Thoracic aorta (tissue), 2 donors: ENCODE results near the gene MTX3. TPM values are rescaled to one million over a fixed set of nuclear protein-coding genes. Genes with fewer than 3 reads are reported as not detected.

Source experiments
- ATAC-seq: fragments of 150-250 bp; one replicate; pipeline ENCODE4 v1.8.0; 2017; ENCODE audit warnings: low read depth; ENCODE audit not compliant: insufficient number of reproducible peaks, low FRiP score
- DNase-seq: peaks from one replicate; pipeline ENCODE4 v3.0.0-alpha.2; 2020; ENCODE audit warnings: low spot score
- H3K27ac ChIP-seq, 2 donors: fragments of 200-600 bp; sonication (generic); 1 replicate in 1 of 2; 2 replicates in 1 of 2; pipeline ENCODE4 v1.5.1; 2016; ENCODE audit warnings: mild to moderate bottlenecking in 2 of 2, moderate library complexity in 2 of 2
- H3K27me3 ChIP-seq: fragments of 200-600 bp; sonication (generic); replicated peaks from 2 replicates; pipeline ENCODE4 v1.6.0; 2016; ENCODE audit warnings: mild to moderate bottlenecking; ENCODE audit not compliant: insufficient read depth
- H3K36me3 ChIP-seq: fragments of 200-600 bp; sonication (generic); one replicate; pipeline ENCODE4 v1.5.1; 2016
- H3K4me1 ChIP-seq, 2 donors: fragments of 200-600 bp; sonication (generic); 1 replicate in 1 of 2; 2 replicates in 1 of 2; pipeline versions ENCODE4 v1.5.1 to v1.6.0; 2016; ENCODE audit warnings: low read depth in 2 of 2, mild to moderate bottlenecking in 1 of 2; ENCODE audit not compliant: control insufficient read depth in 1 of 2
- H3K4me3 ChIP-seq: fragments of 200-600 bp; sonication (generic); 2 replicates; pipeline ENCODE4 v1.5.1; 2016; ENCODE audit warnings: mild to moderate bottlenecking
- H3K9me3 ChIP-seq: fragments of 200-600 bp; sonication (generic); 2 replicates; pipeline ENCODE4 v1.5.1; 2016
- CTCF ChIP-seq: fragments of 200-600 bp; sonication (generic); IDR thresholded peaks from one replicate; pipeline ENCODE4 v1.5.1; 2019; ENCODE audit warnings: antibody characterized with exemption
- total RNA-seq, 2 donors: library from RNA; depleted of rRNA; stranded (reverse); fragments of >200 nt; gene quantifications; one replicate each; pipeline versions ENCODE4 v1.1.0 to v1.2.3, GENCODE V29; 2016

The MTX3 gene
- total RNA-seq, 2 donors from 2014 or later: 12.3 to 16.7 TPM

DNA sequence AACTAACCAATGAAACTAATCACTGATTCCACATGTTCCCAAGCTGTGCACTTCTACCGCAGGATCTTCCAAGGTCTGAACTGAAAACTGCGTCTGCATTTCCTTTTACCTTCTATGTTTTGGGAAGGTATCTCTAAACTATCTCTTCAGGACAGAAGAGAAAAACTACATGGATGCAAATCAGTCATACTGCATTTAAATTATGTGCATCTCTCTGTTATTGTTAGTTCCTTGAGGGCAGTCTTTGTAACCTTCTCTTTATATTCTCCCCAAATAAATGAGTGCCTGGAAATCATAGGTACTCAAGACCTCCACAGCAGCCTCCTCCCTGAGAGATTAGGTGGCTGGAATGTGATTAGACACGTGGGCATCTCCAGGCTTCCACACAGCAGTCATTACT lies 17.1 kb downstream of the MTX3 start:
- Histone ChIP-seq H3K4me1 (no peaks in the 10 kb centered on the region), H3K27me3 (no peaks in the 10 kb centered on the region), H3K9me3 (no peaks in the 10 kb centered on the region), H3K27ac (no peak overlapping the region), H3K36me3 (peaks cover 7% of the 10 kb centered on the region), H3K4me3 (no peak overlapping the region)
- TF ChIP-seq CTCF: no peak
- DNase-seq (no peak), ATAC-seq (no peak)

GRCh38 chr5:79973511-79973910 lies 17.6 kb downstream of the MTX3 start:
- no peak for TF ChIP-seq CTCF
- Histone ChIP-seq H3K4me3 (no peak overlapping the region), H3K9me3 (no peaks in the 10 kb centered on the region), H3K4me1 (no peaks in the 10 kb centered on the region), H3K36me3 (peaks cover 7% of the 10 kb centered on the region), H3K27me3 (no peaks in the 10 kb centered on the region), H3K27ac (no peak overlapping the region)
- no peak for ATAC-seq
- no peak for DNase-seq

DNA sequence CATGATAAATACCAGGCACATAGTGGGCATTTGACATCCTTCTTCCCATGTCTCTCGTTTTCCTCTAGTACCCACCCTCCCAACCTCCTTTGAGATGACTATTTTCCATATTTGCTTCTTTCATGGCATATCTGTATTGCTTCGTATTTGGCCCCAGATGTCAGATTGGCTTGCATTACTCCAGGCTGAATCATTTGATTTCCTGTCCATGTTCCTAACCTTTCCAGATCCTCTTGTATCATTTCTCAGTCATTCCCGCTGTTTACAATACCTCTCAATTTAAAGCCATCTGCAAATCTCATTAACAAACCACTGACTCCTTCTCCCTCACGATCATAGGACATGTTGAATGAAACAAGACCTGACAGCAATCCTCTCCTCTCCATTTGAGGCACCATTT lies 19.9 kb downstream of the MTX3 start:
- Histone ChIP-seq H3K27me3 (no peaks in the 10 kb centered on the region), H3K27ac (no peak overlapping the region), H3K36me3 (no peaks in the 10 kb centered on the region), H3K4me1 (no peaks in the 10 kb centered on the region), H3K4me3 (no peak overlapping the region), H3K9me3 (no peaks in the 10 kb centered on the region)
- TF ChIP-seq CTCF: no peak
- ATAC-seq: no peak
- no peak for DNase-seq

DNA sequence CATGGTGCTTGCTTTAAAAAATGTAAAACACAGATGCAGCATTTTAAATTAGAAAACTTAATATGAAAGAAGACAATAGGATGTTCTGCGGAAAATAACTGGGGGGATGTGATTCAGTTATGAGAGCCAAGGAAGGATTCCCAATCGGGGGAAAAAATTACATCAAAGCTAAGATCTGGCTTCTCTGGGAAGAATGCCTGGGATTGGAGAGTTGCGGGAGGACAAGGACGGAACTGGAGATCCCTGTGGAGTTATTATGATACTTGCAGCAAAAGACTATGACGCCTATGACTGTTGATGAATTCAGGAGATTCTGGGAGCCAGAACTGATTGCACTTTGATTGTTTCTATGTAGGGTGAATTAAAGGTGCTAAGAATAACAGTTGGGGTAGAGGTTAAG lies 24.6 kb downstream of the MTX3 start:
- TF ChIP-seq CTCF: no peak
- DNase-seq (no peak), ATAC-seq (no peak)
- Histone ChIP-seq H3K27me3 (no peaks in the 10 kb centered on the region), H3K4me1 (no peaks in the 10 kb centered on the region), H3K36me3 (no peaks in the 10 kb centered on the region), H3K9me3 (no peaks in the 10 kb centered on the region), H3K4me3 (no peak overlapping the region), H3K27ac (no peak overlapping the region)

DNA sequence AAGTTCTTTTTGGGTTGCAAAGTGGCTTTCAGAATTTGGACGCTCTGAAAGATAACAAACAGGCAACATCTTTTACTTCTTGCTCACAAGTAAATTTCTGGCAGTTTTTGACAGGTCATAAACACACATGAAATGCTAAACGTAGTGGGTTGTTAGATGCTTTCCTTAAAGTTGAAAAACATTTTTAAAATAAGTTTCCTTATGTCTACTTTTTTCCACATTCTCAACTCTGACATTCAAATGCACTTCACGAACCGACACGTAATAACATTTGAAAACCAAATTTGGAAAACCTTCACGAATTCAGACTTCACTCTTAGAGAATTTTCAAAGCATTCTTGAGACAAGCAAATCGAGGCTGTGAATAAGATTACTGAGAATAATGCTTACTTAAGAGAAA lies 26.9 kb downstream of the MTX3 start:
- Histone ChIP-seq H3K4me3 (no peak overlapping the region), H3K9me3 (no peaks in the 10 kb centered on the region), H3K27ac (no peak overlapping the region), H3K4me1 (no peaks in the 10 kb centered on the region), H3K27me3 (no peaks in the 10 kb centered on the region), H3K36me3 (no peaks in the 10 kb centered on the region)
- DNase-seq (no peak), ATAC-seq (no peak)
- TF ChIP-seq CTCF: no peak
